ENCODE data around the gene LXN.

LXN gene

DNA sequence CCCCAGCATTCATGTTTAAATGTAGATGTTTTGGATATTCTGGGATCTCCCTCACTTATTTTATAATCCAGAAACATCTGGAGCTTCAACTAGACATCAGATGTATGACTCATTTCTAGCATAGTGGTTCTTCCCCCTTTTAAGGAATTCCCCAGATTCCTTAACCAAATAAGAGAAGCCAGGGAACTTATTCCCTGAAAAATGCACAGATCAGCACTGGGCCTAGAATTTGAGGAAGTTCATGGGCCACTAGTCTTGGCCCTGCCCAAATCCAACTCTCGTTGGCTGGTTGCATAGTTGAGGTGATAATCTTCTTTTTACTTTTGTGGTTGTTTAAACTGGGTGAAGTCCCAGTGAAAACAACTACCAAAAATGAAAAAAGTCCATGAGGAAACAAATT, 39.4 kb upstream of the LXN start:
- CTCF ChIA-PET, result no interaction called here
- POLR2A ChIA-PET (ENCODE audit: low non-redundant PET), result no interaction called here
- TF ChIP-seq, protein P1, sequence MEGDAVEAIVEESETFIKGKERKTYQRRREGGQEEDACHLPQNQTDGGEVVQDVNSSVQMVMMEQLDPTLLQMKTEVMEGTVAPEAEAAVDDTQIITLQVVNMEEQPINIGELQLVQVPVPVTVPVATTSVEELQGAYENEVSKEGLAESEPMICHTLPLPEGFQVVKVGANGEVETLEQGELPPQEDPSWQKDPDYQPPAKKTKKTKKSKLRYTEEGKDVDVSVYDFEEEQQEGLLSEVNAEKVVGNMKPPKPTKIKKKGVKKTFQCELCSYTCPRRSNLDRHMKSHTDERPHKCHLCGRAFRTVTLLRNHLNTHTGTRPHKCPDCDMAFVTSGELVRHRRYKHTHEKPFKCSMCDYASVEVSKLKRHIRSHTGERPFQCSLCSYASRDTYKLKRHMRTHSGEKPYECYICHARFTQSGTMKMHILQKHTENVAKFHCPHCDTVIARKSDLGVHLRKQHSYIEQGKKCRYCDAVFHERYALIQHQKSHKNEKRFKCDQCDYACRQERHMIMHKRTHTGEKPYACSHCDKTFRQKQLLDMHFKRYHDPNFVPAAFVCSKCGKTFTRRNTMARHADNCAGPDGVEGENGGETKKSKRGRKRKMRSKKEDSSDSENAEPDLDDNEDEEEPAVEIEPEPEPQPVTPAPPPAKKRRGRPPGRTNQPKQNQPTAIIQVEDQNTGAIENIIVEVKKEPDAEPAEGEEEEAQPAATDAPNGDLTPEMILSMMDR (conservative IDR thresholded peaks at IDR 0.05; ENCODE audit: low read depth), result no peak
- no peak overlapping the region for H3K27ac ChIP-seq
- DNase-seq (ENCODE audit: low spot score), result peak; percentile 68

DNA sequence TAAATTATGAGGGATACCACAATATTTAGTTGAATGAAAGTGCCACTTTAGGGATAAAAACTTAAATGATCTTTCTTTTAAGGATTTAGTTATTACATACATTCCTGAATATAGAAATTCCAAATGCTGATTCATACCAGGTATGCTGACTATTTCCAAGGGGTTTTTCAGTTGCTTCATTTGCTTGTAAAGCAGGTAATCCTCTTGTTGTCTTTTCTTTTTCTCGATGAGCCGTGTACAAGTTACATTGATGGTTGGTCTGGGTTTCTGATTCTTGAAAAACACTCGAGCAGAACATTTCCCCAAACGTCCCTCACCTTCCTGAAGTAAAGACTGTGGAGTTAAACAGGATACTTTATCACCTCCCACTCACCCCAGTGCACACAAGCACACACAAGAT, 38.2 kb upstream of the LXN start:
- POLR2A ChIA-PET (ENCODE audit: low non-redundant PET), result no interaction called here
- no peak overlapping the region for H3K27ac ChIP-seq
- TF ChIP-seq, protein P1 (conservative IDR thresholded peaks at IDR 0.05; ENCODE audit: low read depth), result no peak
- no peak for DNase-seq (ENCODE audit: low spot score)
- CTCF ChIA-PET, result no interaction called here

DNA sequence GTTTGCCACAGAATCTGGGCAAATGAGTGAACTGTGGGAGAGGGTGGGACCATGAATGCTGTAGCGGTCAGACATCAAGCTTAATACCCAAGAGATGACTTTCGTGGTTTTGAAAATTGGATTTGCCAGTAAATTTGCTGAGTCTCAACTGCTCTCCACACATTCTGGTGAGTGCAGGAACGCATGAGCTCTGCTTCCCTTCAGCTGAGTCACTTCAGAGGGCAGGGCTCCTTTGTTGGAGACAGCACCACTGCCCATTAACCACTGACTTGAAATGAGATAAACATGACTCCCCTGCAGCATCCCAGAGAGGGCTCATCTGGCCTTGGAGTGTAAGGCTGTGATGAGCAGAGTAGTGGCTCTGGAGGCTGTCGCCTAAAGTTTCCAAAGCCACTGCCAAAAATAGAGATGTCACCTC, 37.2 kb upstream of the LXN start:
- ChIA-PET POLR2A (ENCODE audit: low non-redundant PET) (no interaction called here), CTCF (no interaction called here)
- no peak for DNase-seq (ENCODE audit: low spot score)
- no peak overlapping the region for H3K27ac ChIP-seq
- TF ChIP-seq, protein P1 (conservative IDR thresholded peaks at IDR 0.05; ENCODE audit: low read depth), result no peak

DNA sequence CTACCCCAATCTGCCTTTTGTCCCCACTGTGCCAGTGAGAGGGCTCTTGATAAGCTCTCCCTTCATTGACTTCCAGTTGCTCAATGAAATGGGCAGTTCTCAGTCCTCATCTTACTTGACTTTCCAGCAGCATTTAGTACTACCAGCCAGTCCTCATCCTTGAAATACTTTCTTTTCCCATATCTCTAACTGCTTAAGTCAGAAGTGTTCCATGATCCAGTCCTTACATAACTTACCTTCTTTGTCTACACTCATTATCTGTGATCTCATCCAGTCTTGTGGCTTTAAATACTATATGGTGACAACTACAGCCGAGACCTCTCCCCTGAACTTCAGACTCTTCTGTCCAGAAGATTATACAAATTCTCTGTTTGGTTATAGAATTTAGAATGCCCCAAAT, 31.1 kb upstream of the LXN start:
- H3K27ac ChIP-seq, result no peak overlapping the region
- TF ChIP-seq, protein P1 (conservative IDR thresholded peaks at IDR 0.05; ENCODE audit: low read depth), result no peak
- DNase-seq (ENCODE audit: low spot score), result no peak
- ChIA-PET CTCF (no interaction called here), POLR2A (ENCODE audit: low non-redundant PET) (no interaction called here)

DNA sequence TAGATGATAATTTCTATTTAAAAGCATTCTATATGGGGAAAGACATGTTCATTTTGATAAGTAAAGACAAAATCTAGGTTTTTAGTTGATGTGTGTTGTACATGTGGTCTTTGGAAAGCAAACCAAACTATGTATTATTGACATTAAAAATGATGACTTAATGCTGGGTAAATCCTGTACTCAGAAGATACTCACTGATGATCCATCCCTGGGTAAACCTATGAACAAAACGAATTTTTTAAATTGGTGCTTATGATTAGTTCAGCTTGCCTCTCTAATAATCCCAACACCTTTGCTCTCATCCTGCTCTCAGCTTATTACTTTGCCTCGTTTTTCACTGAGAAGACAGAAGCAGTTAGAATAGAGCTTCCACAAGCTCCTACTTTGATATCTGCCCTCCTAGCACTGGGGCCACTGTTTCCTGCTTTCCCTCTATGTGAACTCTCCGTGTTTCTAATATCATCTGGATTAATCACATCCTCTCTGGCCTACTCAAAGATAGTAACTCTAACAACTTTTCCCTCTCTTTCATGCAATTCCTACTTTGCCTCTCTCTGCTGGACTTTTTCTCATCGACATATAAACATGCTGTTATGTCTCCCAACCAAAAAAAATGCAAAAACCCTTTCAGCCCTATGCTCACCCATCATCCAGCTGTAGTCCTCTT, 30.5 kb upstream of the LXN start:
- ChIA-PET CTCF (no interaction called here), POLR2A (ENCODE audit: low non-redundant PET) (no interaction called here)
- TF ChIP-seq, protein P1 (conservative IDR thresholded peaks at IDR 0.05; ENCODE audit: low read depth), result no peak
- no peak overlapping the region for H3K27ac ChIP-seq
- DNase-seq (ENCODE audit: low spot score), result no peak

DNA sequence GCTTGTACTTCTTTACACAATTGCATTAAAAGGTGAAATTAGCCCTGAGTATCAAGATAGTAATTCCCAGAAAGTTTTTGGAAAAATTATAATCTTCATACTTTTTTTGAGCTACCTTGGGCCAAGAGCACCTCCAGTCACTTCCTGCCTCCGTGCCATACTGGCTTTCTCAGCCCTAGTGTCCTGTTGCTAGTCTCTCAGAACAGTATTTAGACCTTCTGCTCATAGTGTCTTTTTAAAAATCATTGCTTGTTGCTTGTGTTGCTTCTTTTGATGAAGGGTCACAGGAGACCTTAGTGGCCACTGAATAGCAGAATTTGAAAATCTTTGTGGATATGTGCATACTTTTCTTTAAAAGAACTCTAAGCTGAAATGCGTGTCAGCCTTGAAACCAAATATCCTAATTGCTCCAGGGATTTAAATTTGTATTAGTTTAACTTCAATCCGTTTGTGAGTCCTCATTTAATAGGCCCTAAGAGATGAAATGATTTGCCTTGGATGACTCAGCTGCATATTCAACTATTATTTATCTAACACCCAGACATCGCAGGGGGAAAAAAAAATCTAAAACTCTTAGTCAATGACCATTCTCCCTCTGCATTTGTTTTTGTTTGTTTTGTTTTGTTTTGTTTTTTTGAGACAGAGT, 29.1 kb upstream of the LXN start:
- DNase-seq (ENCODE audit: low spot score), result no peak
- POLR2A ChIA-PET (ENCODE audit: low non-redundant PET), result no interaction called here
- H3K27ac ChIP-seq, result no peak overlapping the region
- TF ChIP-seq, protein P1 (conservative IDR thresholded peaks at IDR 0.05; ENCODE audit: low read depth), result no peak
- CTCF ChIA-PET, result interaction anchor here (0.6 kb wide), 1 partner anchor 162 kb away, joined by 3 read pairs; no protein-coding TSS in a partner anchor

Data from RWPE1 (cell line).